Epithelial cell of proximal tubule (primary cell): Measurements from ENCODE around the gene CMAS. TPM values are rescaled to one million over a fixed set of nuclear protein-coding genes. Genes with fewer than 3 reads are reported as not detected.
A peak's percentile ranks its signal among the peaks of the same experiment; 100 is the strongest.
"Not testable (repeated sequence)": the region's sequence is repeated elsewhere in the genome, so short reads cannot be mapped to it uniquely, and the experiment has no call there.

Experiments
- DNase-seq: peaks from one replicate; pipeline ENCODE4 v3.0.0-alpha.2; 2011; ENCODE audit warnings: low read depth
- H3K4me3 ChIP-seq: 2 replicates; pipeline ENCODE4 v1.5.1; 2011; ENCODE audit warnings: low read depth, mild to moderate bottlenecking, low read length
- CTCF ChIP-seq: conservative IDR thresholded peaks from 2 replicates; pipeline ENCODE4 v1.5.1; 2012; ENCODE audit warnings: low read depth, mild to moderate bottlenecking, low read length
- total RNA-seq: library from RNA; depleted of rRNA; stranded (reverse); fragments of >200 nt; gene quantifications from 2 replicates; pipeline ENCODE4 v1.2.3, GENCODE V29; 2015

The CMAS gene
- total RNA-seq, 1 donor from 2014 or later: 41.8 TPM

DNA sequence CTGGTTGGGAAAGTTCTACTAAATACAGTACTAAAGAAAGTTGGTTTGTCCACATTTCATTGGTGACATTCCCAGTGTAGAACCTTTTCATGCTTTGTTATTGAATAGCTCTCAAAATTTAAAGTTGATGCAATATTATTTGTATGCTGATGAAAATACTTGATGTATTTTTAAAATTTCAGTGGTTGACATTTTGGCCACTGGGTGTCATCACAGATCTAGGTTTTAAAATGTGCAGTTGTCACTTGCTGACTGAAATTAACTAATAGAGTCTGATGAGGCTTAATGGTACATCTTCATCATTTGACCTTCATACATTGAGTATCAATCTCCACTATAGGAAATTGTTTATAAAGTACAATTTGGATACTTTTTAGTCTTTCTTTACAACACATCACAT is 37.1 kb downstream of the CMAS start:
- peak; percentile 47 for TF ChIP-seq CTCF
- no peak for DNase-seq
- no peak overlapping the region for H3K4me3 ChIP-seq

DNA sequence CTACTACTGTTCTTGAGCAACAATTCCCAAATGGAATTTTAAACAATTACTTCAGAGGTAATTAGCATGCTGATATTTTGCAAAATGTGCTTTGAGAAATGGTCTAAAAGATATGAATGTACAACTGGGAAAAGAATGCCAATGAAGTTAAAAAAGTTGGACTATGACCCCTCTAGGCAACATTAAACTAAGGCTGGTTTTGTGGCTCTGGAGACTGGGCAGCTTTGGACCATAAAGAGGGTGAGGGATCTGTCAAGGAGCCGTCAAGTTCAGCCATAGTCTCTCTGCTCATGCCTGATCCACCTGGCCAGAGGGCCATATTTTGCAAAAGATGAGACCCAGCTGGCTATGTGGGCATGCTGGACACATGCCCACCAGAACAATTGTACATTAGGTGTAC is 38.8 kb downstream of the CMAS start:
- DNase-seq: no peak
- TF ChIP-seq CTCF: no peak
- no peak overlapping the region for H3K4me3 ChIP-seq

DNA sequence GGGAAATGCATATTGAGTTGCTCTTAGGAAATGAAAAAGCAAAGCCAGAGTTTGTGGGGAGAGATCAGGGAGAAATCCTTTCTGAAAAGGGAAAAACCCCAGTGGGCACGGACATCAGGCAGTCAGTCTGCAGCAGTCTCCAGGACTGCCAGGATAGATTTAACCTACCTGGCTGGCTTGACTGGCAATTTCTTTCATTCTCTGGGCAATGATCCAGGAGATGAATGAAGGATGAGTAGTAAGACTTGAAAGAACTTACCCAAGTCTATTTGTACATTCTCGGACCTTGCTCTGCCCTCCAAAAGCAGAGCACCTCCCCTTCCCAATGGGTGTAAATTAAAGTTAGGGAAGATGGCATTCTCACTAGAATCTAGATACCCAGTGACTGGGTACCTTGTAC is 42.9 kb downstream of the CMAS start:
- no peak overlapping the region for H3K4me3 ChIP-seq
- DNase-seq: no peak
- TF ChIP-seq CTCF: no peak

- DNase-seq: no peak
- H3K4me3 ChIP-seq: no peak overlapping the region
- TF ChIP-seq CTCF: no peak
These were observed 43.5 kb downstream of the CMAS start for GRCh38 chr12:22089486-22089885.

- H3K4me3 ChIP-seq, DNase-seq: not testable (repeated sequence)
These were observed 53.0 kb downstream of the CMAS start for GRCh38 chr12:22099062-22099461.

- no peak for DNase-seq
- H3K4me3 ChIP-seq: no peak overlapping the region
- peak; percentile 79 for TF ChIP-seq CTCF
These were observed 55.1 kb downstream of the CMAS start for GRCh38 chr12:22100958-22101748.

GRCh38 chr12:22101749-22102243 is 55.8 kb downstream of the CMAS start:
- no peak for TF ChIP-seq CTCF
- DNase-seq: no peak
- H3K4me3 ChIP-seq: no peak overlapping the region
